WTC11 (cell line): Measurements from ENCODE around the gene KIT. TPM values are rescaled to one million over a fixed set of nuclear protein-coding genes. Genes with fewer than 3 reads are reported as not detected.

Source experiments
- ATAC-seq: fragments of 200-7000 bp; cut with Tn5 transposase; 2 replicates; pipeline ENCODE4 v1.10.0; 2021; ENCODE audit warnings: mild to moderate bottlenecking, moderate library complexity
- CTCF ChIA-PET: fragments of 300-600 bp; sonication (Branson Sonifier 250); formaldehyde crosslinking; loops from one replicate; lab custom pipeline; 2021; ENCODE audit warnings: antibody characterized with exemption; lab: Charles Lee
- POLR2A ChIA-PET: fragments of 350-600 bp; sonication (Branson Sonifier 250); formaldehyde crosslinking; loops from one replicate; lab custom pipeline; 2021; ENCODE audit warnings: antibody characterized with exemption; lab: Charles Lee
- DNase-seq: peaks from one replicate; pipeline ENCODE4 v3.0.0; 2021; ENCODE audit warnings: low spot score
- H3K27ac Mint-ChIP-seq: 2 replicates; pipeline ENCODE4 v1.8.0; 2021; ENCODE audit warnings: mixed read lengths
- H3K27me3 Mint-ChIP-seq: 2 replicates; pipeline ENCODE4 v1.8.0; 2021; ENCODE audit warnings: low read depth, mild to moderate bottlenecking, moderate library complexity, mixed read lengths
- H3K36me3 Mint-ChIP-seq: 2 replicates; pipeline ENCODE4 v1.8.0; 2021; ENCODE audit warnings: mixed read lengths
- H3K4me1 Mint-ChIP-seq: 2 replicates; pipeline ENCODE4 v1.8.0; 2022; ENCODE audit warnings: mixed read lengths
- H3K4me3 Mint-ChIP-seq: 2 replicates; pipeline ENCODE4 v1.8.0; 2021; ENCODE audit warnings: mild to moderate bottlenecking, moderate library complexity, mixed read lengths
- H3K9me3 Mint-ChIP-seq: 2 replicates; pipeline ENCODE4 v1.8.0; 2021; ENCODE audit warnings: mixed read lengths
- AFF4 ChIP-seq: sonication (generic); formaldehyde crosslinking; IDR thresholded peaks from 2 replicates; pipeline ENCODE4 v1.8.1; 2023; ENCODE audit warnings: mild to moderate bottlenecking, missing genetic modification reagents, borderline replicate concordance
- ARID4B ChIP-seq: sonication (generic); formaldehyde crosslinking; IDR thresholded peaks from 2 replicates; pipeline ENCODE4 v1.8.0; 2023; ENCODE audit warnings: missing genetic modification reagents, mild to moderate bottlenecking, borderline replicate concordance
- FOXJ3 ChIP-seq: sonication (generic); formaldehyde crosslinking; IDR thresholded peaks from 2 replicates; pipeline ENCODE4 v1.9.0; 2021; ENCODE audit warnings: missing genetic modification reagents, mild to moderate bottlenecking, borderline replicate concordance
- FOXP1 ChIP-seq: sonication (generic); formaldehyde crosslinking; IDR thresholded peaks from 2 replicates; pipeline ENCODE4 v1.8.0; 2022; ENCODE audit warnings: missing genetic modification reagents, mild to moderate bottlenecking, moderate library complexity, borderline replicate concordance
- GTF2I ChIP-seq: fragments of 250-450 bp; sonication (Bioruptor Pico); conservative IDR thresholded peaks from 2 replicates; pipeline ENCODE4 v1.4.0; 2021; ENCODE audit warnings: mild to moderate bottlenecking
- HMGXB4 ChIP-seq: sonication (generic); formaldehyde crosslinking; IDR thresholded peaks from 2 replicates; pipeline ENCODE4 v1.8.1; 2023; ENCODE audit warnings: mild to moderate bottlenecking, moderate library complexity, missing genetic modification reagents
- JUN ChIP-seq: sonication (generic); formaldehyde crosslinking; IDR thresholded peaks from 2 replicates; pipeline ENCODE4 v1.8.0; 2023; ENCODE audit warnings: mild to moderate bottlenecking, missing genetic modification reagents
- KAT7 ChIP-seq: sonication (generic); formaldehyde crosslinking; IDR thresholded peaks from 2 replicates; pipeline ENCODE4 v1.8.1; 2023; ENCODE audit warnings: missing genetic modification reagents, mild to moderate bottlenecking, borderline replicate concordance
- MXD4 ChIP-seq: fragments of 250-450 bp; sonication (Bioruptor Pico); IDR thresholded peaks from 2 replicates; pipeline ENCODE4 v1.8.0; 2021; ENCODE audit warnings: mild to moderate bottlenecking, moderate library complexity, borderline replicate concordance
- NFATC4 ChIP-seq: fragments of 250-450 bp; sonication (Bioruptor Pico); IDR thresholded peaks from 2 replicates; pipeline ENCODE4 v1.9.0; 2021; ENCODE audit warnings: mild to moderate bottlenecking
- NR2C2 ChIP-seq: sonication (generic); formaldehyde crosslinking; IDR thresholded peaks from 2 replicates; pipeline ENCODE4 v1.8.0; 2022; ENCODE audit warnings: mild to moderate bottlenecking, missing genetic modification reagents
- NR3C1 ChIP-seq: sonication (generic); formaldehyde crosslinking; conservative IDR thresholded peaks from 2 replicates; pipeline ENCODE4 v1.8.1; 2023; ENCODE audit warnings: low read depth, mild to moderate bottlenecking, missing genetic modification reagents
- RORB ChIP-seq: fragments of 250-450 bp; sonication (Bioruptor Pico); IDR thresholded peaks from 2 replicates; pipeline ENCODE4 v1.9.0; 2021; ENCODE audit warnings: mild to moderate bottlenecking
- SMAD4 ChIP-seq: sonication (generic); formaldehyde crosslinking; IDR thresholded peaks from 2 replicates; pipeline ENCODE4 v1.8.0; 2022; ENCODE audit warnings: mild to moderate bottlenecking, missing genetic modification reagents
- SP1 ChIP-seq: sonication (generic); formaldehyde crosslinking; conservative IDR thresholded peaks from 2 replicates; pipeline ENCODE4 v1.8.1; 2022; ENCODE audit warnings: missing genetic modification reagents
- TP53 ChIP-seq: sonication (generic); formaldehyde crosslinking; IDR thresholded peaks from 2 replicates; pipeline ENCODE4 v1.8.1; 2023; ENCODE audit warnings: mild to moderate bottlenecking, missing genetic modification reagents
- ZBTB43 ChIP-seq: sonication (generic); formaldehyde crosslinking; IDR thresholded peaks from 2 replicates; pipeline ENCODE4 v1.8.1; 2023; ENCODE audit warnings: mild to moderate bottlenecking, missing genetic modification reagents
- ZNF138 ChIP-seq: sonication (generic); formaldehyde crosslinking; conservative IDR thresholded peaks from 2 replicates; pipeline ENCODE4 v1.8.1; 2022; ENCODE audit warnings: mild to moderate bottlenecking, moderate library complexity, missing genetic modification reagents
- ZNF416 ChIP-seq: fragments of 250-450 bp; sonication (Bioruptor Pico); IDR thresholded peaks from 2 replicates; pipeline ENCODE4 v1.9.0; 2021; ENCODE audit warnings: mild to moderate bottlenecking, inconsistent platforms
- ZNF512 ChIP-seq: sonication (generic); formaldehyde crosslinking; IDR thresholded peaks from 2 replicates; pipeline ENCODE4 v1.8.1; 2022; ENCODE audit warnings: missing genetic modification reagents, borderline replicate concordance
- ZSCAN18 ChIP-seq: fragments of 250-450 bp; sonication (Bioruptor Pico); IDR thresholded peaks from 2 replicates; pipeline ENCODE4 v2.1.2; 2022; ENCODE audit warnings: mild to moderate bottlenecking, moderate library complexity
- total RNA-seq: library from RNA; stranded (reverse); gene quantifications from 3 replicates; pipeline ENCODE4 v1.2.3, GENCODE V29; 2021

The KIT gene
- total RNA-seq, 1 experiment from 2014 or later, result 23.3 TPM

GRCh38 chr4:54727346-54727745 is 69.6 kb downstream of the KIT start (continued):
- TF ChIP-seq AFF4 (CRISPR knock-in tag) (no peak), ZBTB43 (CRISPR knock-in tag) (no peak), FOXJ3 (CRISPR knock-in tag) (no peak)

- H3K4me1 Mint-ChIP-seq, result peaks cover 24% of the 10 kb centered on the region
- POLR2A ChIA-PET, result no interaction called here
- no peak for ATAC-seq
- no peaks in the 10 kb centered on the region for H3K27me3 Mint-ChIP-seq
- no peak for DNase-seq
- no peak overlapping the region for H3K27ac Mint-ChIP-seq
- TF ChIP-seq ZSCAN18 (CRISPR knock-in tag) (no peak), HMGXB4 (CRISPR knock-in tag) (no peak), ZNF416 (no peak), GTF2I (CRISPR knock-in tag) (no peak), FOXP1 (no peak), JUN (CRISPR knock-in tag) (no peak), ZNF512 (CRISPR knock-in tag) (no peak), RORB (CRISPR knock-in tag) (no peak), ZBTB43 (CRISPR knock-in tag) (no peak), TP53 (CRISPR knock-in tag) (no peak), ARID4B (CRISPR knock-in tag) (no peak), NR3C1 (CRISPR knock-in tag) (no peak), NFATC4 (no peak), SP1 (CRISPR knock-in tag) (no peak), MXD4 (CRISPR knock-in tag) (no peak), ZNF138 (no peak), NR2C2 (CRISPR knock-in tag) (no peak), KAT7 (CRISPR knock-in tag) (no peak), SMAD4 (CRISPR knock-in tag) (no peak)
- CTCF ChIA-PET, result no interaction called here
- H3K9me3 Mint-ChIP-seq, result no peaks in the 10 kb centered on the region
- peaks cover 48% of the 10 kb centered on the region for H3K36me3 Mint-ChIP-seq
- H3K4me3 Mint-ChIP-seq, result no peak overlapping the region
Observed at GRCh38 chr4:54728368-54728767, 70.6 kb downstream of the KIT start.
